H9 (cell line): ENCODE measurements around the gene ZNF577. TPM values are rescaled to one million over a fixed set of nuclear protein-coding genes. Genes with fewer than 3 reads are reported as not detected.

Source experiments
- DNase-seq: peaks from one replicate; pipeline ENCODE4 v3.0.0-alpha.2; 2017
- H2AFZ ChIP-seq: one replicate; pipeline ENCODE4 v1.6.1; 2013; ENCODE audit warnings: mild to moderate bottlenecking, low read length, control low read depth, moderate library complexity
- H2AK5ac ChIP-seq: 2 replicates; pipeline ENCODE4 v1.6.1; 2013; ENCODE audit warnings: low read length, control low read depth, mixed read lengths; ENCODE audit not compliant: insufficient read length
- H2BK120ac ChIP-seq: one replicate; pipeline ENCODE4 v1.6.1; 2013; ENCODE audit warnings: low read depth, mild to moderate bottlenecking, low read length, control low read depth, inconsistent platforms; ENCODE audit not compliant: poor library complexity, severe bottlenecking
- H2BK12ac ChIP-seq: 2 replicates; pipeline ENCODE4 v1.6.1; 2013; ENCODE audit warnings: low read length, control low read depth, mixed read lengths, low read depth; ENCODE audit not compliant: insufficient read length
- H2BK15ac ChIP-seq: 2 replicates; pipeline ENCODE4 v1.6.1; 2013; ENCODE audit warnings: low read depth, low read length, control low read depth
- H2BK20ac ChIP-seq: one replicate; pipeline ENCODE4 v1.6.1; 2013; ENCODE audit warnings: low read depth, mild to moderate bottlenecking, low read length, control low read depth, inconsistent platforms; ENCODE audit not compliant: poor library complexity, severe bottlenecking
- H2BK5ac ChIP-seq: 2 replicates; pipeline ENCODE4 v1.6.1; 2013; ENCODE audit warnings: low read length, control low read depth, mixed read lengths; ENCODE audit not compliant: insufficient read length
- H3K14ac ChIP-seq: 2 replicates; pipeline ENCODE4 v1.6.1; 2013; ENCODE audit warnings: low read length, control low read depth; ENCODE audit not compliant: insufficient read depth
- H3K18ac ChIP-seq: 2 replicates; pipeline ENCODE4 v1.6.1; 2013; ENCODE audit warnings: low read depth, mild to moderate bottlenecking, mixed read lengths, low read length, control low read depth; ENCODE audit not compliant: insufficient read length
- H3K23ac ChIP-seq: 2 replicates; pipeline ENCODE4 v1.6.1; 2013; ENCODE audit warnings: low read length, control low read depth, mixed read lengths, low read depth; ENCODE audit not compliant: insufficient read length
- H3K23me2 ChIP-seq: 2 replicates; pipeline ENCODE4 v1.6.1; 2013; ENCODE audit warnings: low read depth, mild to moderate bottlenecking, mixed read lengths, low read length, control low read depth; ENCODE audit not compliant: insufficient read length, poor library complexity, severe bottlenecking
- H3K27ac ChIP-seq: 2 replicates; pipeline ENCODE4 v1.5.1; 2013; ENCODE audit warnings: low read length, control low read depth, mixed read lengths, low read depth; ENCODE audit not compliant: insufficient read length
- H3K27me3 ChIP-seq: 2 replicates; pipeline ENCODE4 v1.6.1; 2013; ENCODE audit warnings: low read length, control low read depth, inconsistent platforms; ENCODE audit not compliant: insufficient read depth
- H3K4ac ChIP-seq: 2 replicates; pipeline ENCODE4 v1.6.1; 2013; ENCODE audit warnings: low read depth, mild to moderate bottlenecking, control low read depth, inconsistent platforms, low read length, moderate library complexity
- H3K4me1 ChIP-seq: 2 replicates; pipeline ENCODE4 v1.6.1; 2013; ENCODE audit warnings: low read length, control low read depth, inconsistent platforms; ENCODE audit not compliant: insufficient read depth
- H3K4me2 ChIP-seq: 2 replicates; pipeline ENCODE4 v1.6.1; 2013; ENCODE audit warnings: low read length, control low read depth, mixed read lengths; ENCODE audit not compliant: insufficient read length, insufficient read depth
- H3K56ac ChIP-seq: 2 replicates; pipeline ENCODE4 v1.6.1; 2013; ENCODE audit warnings: low read depth, mild to moderate bottlenecking, mixed read lengths, low read length, control low read depth; ENCODE audit not compliant: insufficient read length
- H3K79me1 ChIP-seq: 2 replicates; pipeline ENCODE4 v1.6.1; 2013; ENCODE audit warnings: low read depth, mild to moderate bottlenecking, moderate library complexity, low read length, control low read depth, inconsistent platforms; ENCODE audit not compliant: insufficient read depth, poor library complexity, severe bottlenecking
- H3K79me2 ChIP-seq: 2 replicates; pipeline ENCODE4 v1.6.1; 2013; ENCODE audit warnings: low read length, control low read depth, inconsistent platforms; ENCODE audit not compliant: insufficient read depth
- H3K9ac ChIP-seq: 2 replicates; pipeline ENCODE4 v1.6.1; 2013; ENCODE audit warnings: low read length, control low read depth, mixed read lengths; ENCODE audit not compliant: insufficient read length; ENCODE audit errors: extremely low read depth
- H3K9me3 ChIP-seq: one replicate; pipeline ENCODE4 v1.6.1; 2013; ENCODE audit warnings: low read depth, low read length, inconsistent platforms; ENCODE audit not compliant: control insufficient read depth
- H3T11ph ChIP-seq: one replicate; pipeline ENCODE4 v1.6.1; 2013; ENCODE audit warnings: mild to moderate bottlenecking, low read length, control low read depth, inconsistent platforms
- H4K20me1 ChIP-seq: one replicate; pipeline ENCODE4 v1.6.1; 2013; ENCODE audit not compliant: control insufficient read depth, insufficient read length, insufficient read depth
- H4K5ac ChIP-seq: 2 replicates; pipeline ENCODE4 v1.6.1; 2013; ENCODE audit warnings: low read depth, mild to moderate bottlenecking, mixed read lengths, low read length, control low read depth; ENCODE audit not compliant: insufficient read length
- H4K8ac ChIP-seq: replicated peaks from 2 replicates; pipeline ENCODE4 v1.6.1; 2013; ENCODE audit warnings: low read length, control low read depth, mixed read lengths, low read depth; ENCODE audit not compliant: insufficient read length
- H4K91ac ChIP-seq: 2 replicates; pipeline ENCODE4 v1.6.1; 2013; ENCODE audit warnings: low read depth, mild to moderate bottlenecking, moderate library complexity, mixed read lengths, low read length, control low read depth; ENCODE audit not compliant: insufficient read length
- H3K27ac Mint-ChIP-seq, 3 experiments: 2 replicates in 2 of 3; 3 replicates in 1 of 3; pipeline ENCODE4 v1.8.0; 2020 to 2021; ENCODE audit warnings: mixed read lengths in 3 of 3, mild to moderate bottlenecking in 1 of 3, moderate library complexity in 1 of 3
- H3K27me3 Mint-ChIP-seq: 2 replicates; pipeline ENCODE4 v1.8.0; 2021; ENCODE audit warnings: low read depth, mild to moderate bottlenecking, moderate library complexity, mixed read lengths
- H3K36me3 Mint-ChIP-seq, 3 experiments: 2 replicates in 2 of 3; 3 replicates in 1 of 3; pipeline ENCODE4 v1.8.0; 2020 to 2021; ENCODE audit warnings: low read depth in 3 of 3, mixed read lengths in 3 of 3; ENCODE audit not compliant: insufficient read depth in 1 of 3
- H3K4me1 Mint-ChIP-seq, 2 experiments: 2 replicates each; pipeline ENCODE4 v1.8.0; 2020; ENCODE audit warnings: mixed read lengths in 2 of 2
- H3K4me3 Mint-ChIP-seq, 2 experiments: 2 replicates in 1 of 2; 3 replicates in 1 of 2; pipeline ENCODE4 v1.8.0; 2020 to 2021; ENCODE audit warnings: mild to moderate bottlenecking in 2 of 2, mixed read lengths in 2 of 2, moderate library complexity in 1 of 2
- H3K9me3 Mint-ChIP-seq, 2 experiments: 2 replicates in 1 of 2; 3 replicates in 1 of 2; pipeline ENCODE4 v1.8.0; 2020; ENCODE audit warnings: mild to moderate bottlenecking in 2 of 2, mixed read lengths in 2 of 2, moderate library complexity in 1 of 2
- CTCF ChIP-seq: fragments of 200-600 bp; sonication (generic); conservative IDR thresholded peaks from 3 replicates; pipeline ENCODE4 v1.8.0; 2021; ENCODE audit warnings: antibody characterized with exemption, mild to moderate bottlenecking
- WGBS: extraction: QIAGEN DNeasy Blood & Tissue Kit; methylation state at CpG from one replicate; pipeline ENCODE4 v1.1.7; 2013; ENCODE audit warnings: missing lambda C conversion rate, low lambda C conversion rate, mixed read lengths; ENCODE audit not compliant: insufficient read length; ENCODE audit errors: extremely low coverage; 5-methylcytosine and 5-hydroxymethylcytosine counted together
- total RNA-seq: library from RNA; stranded (reverse); gene quantifications from 2 replicates; pipeline ENCODE4 v1.2.1, GENCODE V29; 2021

The ZNF577 gene
- total RNA-seq, 1 experiment from 2014 or later, result 42.1 TPM

- no peak overlapping the region for H4K8ac ChIP-seq
- H3K18ac ChIP-seq, result no peak overlapping the region
- H2BK20ac ChIP-seq, result no peak overlapping the region
- H3T11ph ChIP-seq, result peak overlapping the region; percentile 89
- H3K23me2 ChIP-seq, result peaks cover 23% of the 10 kb centered on the region
- H3K9ac ChIP-seq, result peak overlapping the region; percentile 53
- Mint-ChIP-seq H3K27me3 (no peaks in the 10 kb centered on the region; the same call in 1 of the 2 replicates), H3K4me1 (peaks cover 58 to 59% of the 10 kb centered on the region in 2 experiments), H3K36me3 (peaks cover 49 to 65% (median 58%) of the 10 kb centered on the region in 3 experiments), H3K27ac (peak overlapping the region; percentile 93 to 100 (median 99); a peak in 6 of 7 replicates), H3K4me3 (peak overlapping the region; percentile 98 to 99), H3K9me3 (peaks cover 54 to 89% of the 10 kb centered on the region in 2 experiments)
- H2BK12ac ChIP-seq, result no peak overlapping the region
- H3K23ac ChIP-seq, result no peak overlapping the region
- peaks cover 14% of the 10 kb centered on the region; the same call in 1 of the 2 replicates for H3K4me1 ChIP-seq
- H3K4ac ChIP-seq, result no peak overlapping the region; the same call in 1 of the 2 replicates
- H3K79me2 ChIP-seq, result peaks cover 43% of the 10 kb centered on the region
- TF ChIP-seq CTCF, result no peak
- DNase-seq, result no peak
- peaks cover 22% of the 10 kb centered on the region for H3K9me3 ChIP-seq
- no peak overlapping the region for H3K56ac ChIP-seq
- peak overlapping the region; percentile 24; the same call in 1 of the 2 replicates for H3K14ac ChIP-seq
- H3K27ac ChIP-seq, result peak overlapping the region; percentile 97
- H3K4me2 ChIP-seq, result peak overlapping the region; percentile 97
- H3K79me1 ChIP-seq, result no peaks in the 10 kb centered on the region
- H3K27me3 ChIP-seq, result no peaks in the 10 kb centered on the region
- no peak overlapping the region for H4K5ac ChIP-seq
- H2AFZ ChIP-seq, result no peak overlapping the region
- peak overlapping the region; percentile 24 for H2BK120ac ChIP-seq
- WGBS, result no CpG with 5 or more reads among the region's 3 CpGs
- H2BK5ac ChIP-seq, result peak overlapping the region; percentile 86
- H4K91ac ChIP-seq, result no peak overlapping the region
- no peak overlapping the region for H2BK15ac ChIP-seq
- H2AK5ac ChIP-seq, result no peak overlapping the region
- peaks cover 2% of the 10 kb centered on the region for H4K20me1 ChIP-seq
Observed at GRCh38 chr19:51905206-51905605, 17.5 kb upstream of the ZNF577 start.
